Measurements from ENCODE around the gene BPIFA1. TPM values are rescaled to one million over a fixed set of nuclear protein-coding genes. Genes with fewer than 3 reads are reported as not detected.

Gene BPIFA1
- total RNA-seq, 1 experiment from 2014 or later, result not detected

DNA sequence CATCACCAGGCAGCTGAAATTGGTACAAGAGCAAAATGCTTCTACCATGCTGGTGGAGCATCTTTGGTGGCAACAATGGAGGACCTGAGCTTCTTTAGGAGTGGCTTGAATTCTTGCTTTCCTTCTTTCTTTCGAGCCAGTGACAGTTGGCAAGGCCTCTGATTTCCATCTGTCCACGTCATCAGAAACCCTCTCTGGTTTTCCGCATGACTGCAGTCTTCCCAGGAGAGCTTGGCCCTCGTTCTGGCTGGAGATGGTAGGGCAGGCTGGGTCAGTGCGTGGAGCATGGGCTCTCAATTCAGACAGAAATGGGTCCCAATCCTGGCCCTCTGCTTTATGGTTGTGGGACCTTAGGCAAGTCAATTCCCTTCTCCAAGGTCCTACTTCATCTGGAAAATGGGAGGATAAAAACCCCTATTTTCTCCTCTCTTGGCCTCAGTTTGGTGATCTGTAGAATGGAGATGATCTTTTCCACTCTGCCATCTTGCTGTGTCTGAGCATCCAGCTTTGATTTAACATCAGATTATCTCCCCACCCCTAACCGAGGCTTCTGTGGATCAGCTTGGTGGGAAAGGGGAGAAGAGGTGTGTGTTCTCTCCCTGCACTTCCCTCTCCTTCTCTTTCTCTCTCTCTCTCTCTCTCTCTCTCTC is 43.6 kb downstream of the BPIFA1 start:
- Histone ChIP-seq H3K27ac (ENCODE audit: low read length) (no peak overlapping the region), H2AFZ (ENCODE audit: low read length) (no peak overlapping the region), H3K9me2 (replicated peaks; ENCODE audit: low read length) (no peaks in the 10 kb centered on the region), H3K27me3 (ENCODE audit: low read length) (peaks cover 41% of the 10 kb centered on the region), H3K4me3 (ENCODE audit: low read length) (no peak overlapping the region), H3K36me3 (ENCODE audit: low read depth, low read length) (no peaks in the 10 kb centered on the region), H3K4me2 (ENCODE audit: low read length) (no peak overlapping the region), H3K9ac (ENCODE audit: low read length) (no peak overlapping the region), H3K4me1 (ENCODE audit: insufficient read depth, low read length) (peaks cover 6% of the 10 kb centered on the region; the same call in 1 of the 2 replicates), H3K9me3 (ENCODE audit: low read length) (no peaks in the 10 kb centered on the region), H3F3A (ENCODE audit: low read length, unreplicated experiment) (no peaks in the 10 kb centered on the region), H4K20me1 (ENCODE audit: low read length) (no peaks in the 10 kb centered on the region), H3K79me2 (ENCODE audit: low read length) (no peaks in the 10 kb centered on the region)
- DNase-seq, result no peak
- TF ChIP-seq, protein P1, sequence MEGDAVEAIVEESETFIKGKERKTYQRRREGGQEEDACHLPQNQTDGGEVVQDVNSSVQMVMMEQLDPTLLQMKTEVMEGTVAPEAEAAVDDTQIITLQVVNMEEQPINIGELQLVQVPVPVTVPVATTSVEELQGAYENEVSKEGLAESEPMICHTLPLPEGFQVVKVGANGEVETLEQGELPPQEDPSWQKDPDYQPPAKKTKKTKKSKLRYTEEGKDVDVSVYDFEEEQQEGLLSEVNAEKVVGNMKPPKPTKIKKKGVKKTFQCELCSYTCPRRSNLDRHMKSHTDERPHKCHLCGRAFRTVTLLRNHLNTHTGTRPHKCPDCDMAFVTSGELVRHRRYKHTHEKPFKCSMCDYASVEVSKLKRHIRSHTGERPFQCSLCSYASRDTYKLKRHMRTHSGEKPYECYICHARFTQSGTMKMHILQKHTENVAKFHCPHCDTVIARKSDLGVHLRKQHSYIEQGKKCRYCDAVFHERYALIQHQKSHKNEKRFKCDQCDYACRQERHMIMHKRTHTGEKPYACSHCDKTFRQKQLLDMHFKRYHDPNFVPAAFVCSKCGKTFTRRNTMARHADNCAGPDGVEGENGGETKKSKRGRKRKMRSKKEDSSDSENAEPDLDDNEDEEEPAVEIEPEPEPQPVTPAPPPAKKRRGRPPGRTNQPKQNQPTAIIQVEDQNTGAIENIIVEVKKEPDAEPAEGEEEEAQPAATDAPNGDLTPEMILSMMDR (conservative IDR thresholded peaks at IDR 0.05; ENCODE audit: low read depth, low read length), result no peak
- TF ChIP-seq EZH2 (IDR thresholded peaks at IDR 0.05; ENCODE audit: low read length, unreplicated experiment) (no peak), EZH2phosphoT487 (IDR thresholded peaks at IDR 0.05; ENCODE audit: borderline replicate concordance, low read length) (no peak)
- BruUV-seq (replicated peaks), result no TSS peak
- no peak for ATAC-seq
- intact Hi-C loops (cut with micrococcal nuclease), result no loop called here
- ChIA-PET CTCF (no interaction called here), POLR2A (ENCODE audit: unreplicated experiment) (no interaction called here)

GRCh38 chr20:33280000-33280680 is 44.3 kb downstream of the BPIFA1 start:
- ChIA-PET CTCF (no interaction called here), POLR2A (ENCODE audit: unreplicated experiment) (no interaction called here)
- TF ChIP-seq, protein P1 (conservative IDR thresholded peaks at IDR 0.05; ENCODE audit: low read depth, low read length), result no peak
- TF ChIP-seq EZH2 (IDR thresholded peaks at IDR 0.05; ENCODE audit: low read length, unreplicated experiment) (no peak), EZH2phosphoT487 (IDR thresholded peaks at IDR 0.05; ENCODE audit: borderline replicate concordance, low read length) (no peak)
- no peak overlapping the region for H3K9ac ChIP-seq (ENCODE audit: low read length)
- H3K9me3 ChIP-seq (ENCODE audit: low read length), result no peaks in the 10 kb centered on the region
- H3K36me3 ChIP-seq (ENCODE audit: low read depth, low read length), result no peaks in the 10 kb centered on the region
- H3K27me3 ChIP-seq (ENCODE audit: low read length), result peaks cover 42% of the 10 kb centered on the region
- no peak overlapping the region for H3K27ac ChIP-seq (ENCODE audit: low read length)
- H3K4me2 ChIP-seq (ENCODE audit: low read length), result no peak overlapping the region
- no peaks in the 10 kb centered on the region for H3K9me2 ChIP-seq (replicated peaks; ENCODE audit: low read length)
- BruUV-seq (replicated peaks), result no TSS peak
- no peak overlapping the region for H2AFZ ChIP-seq (ENCODE audit: low read length)
- DNase-seq (no peak), ATAC-seq (no peak)
- peaks cover 6% of the 10 kb centered on the region; the same call in 1 of the 2 replicates for H3K4me1 ChIP-seq (ENCODE audit: insufficient read depth, low read length)
- H3K79me2 ChIP-seq (ENCODE audit: low read length), result no peaks in the 10 kb centered on the region
- intact Hi-C loops (cut with micrococcal nuclease), result no loop called here
- H4K20me1 ChIP-seq (ENCODE audit: low read length), result no peaks in the 10 kb centered on the region
- no peaks in the 10 kb centered on the region for H3F3A ChIP-seq (ENCODE audit: low read length, unreplicated experiment)
- no peak overlapping the region for H3K4me3 ChIP-seq (ENCODE audit: low read length)

DNA sequence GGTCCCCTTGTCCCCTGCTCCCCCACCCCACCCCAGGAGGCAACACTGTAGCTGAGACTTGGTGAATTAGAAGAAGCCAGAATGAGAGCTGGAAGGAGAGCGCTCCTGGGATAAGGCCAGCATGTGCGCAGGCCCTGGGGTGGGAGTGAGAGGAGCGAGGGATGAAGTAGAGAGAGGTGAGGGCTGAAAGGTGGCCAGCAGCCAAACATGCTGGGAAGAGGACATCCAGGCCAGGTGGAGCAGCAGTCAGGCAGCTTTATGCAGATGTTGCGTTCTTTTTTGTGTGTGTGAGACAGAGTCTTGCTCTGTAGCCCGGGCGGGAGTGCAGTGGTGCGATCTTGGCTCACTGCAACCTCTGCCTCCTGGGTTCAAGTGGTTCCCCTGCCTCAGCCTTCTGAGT is 45.0 kb downstream of the BPIFA1 start:
- Histone ChIP-seq H2AFZ (ENCODE audit: low read length) (no peak overlapping the region), H3F3A (ENCODE audit: low read length, unreplicated experiment) (no peaks in the 10 kb centered on the region), H4K20me1 (ENCODE audit: low read length) (no peaks in the 10 kb centered on the region), H3K4me2 (ENCODE audit: low read length) (no peak overlapping the region), H3K9ac (ENCODE audit: low read length) (no peak overlapping the region), H3K36me3 (ENCODE audit: low read depth, low read length) (no peaks in the 10 kb centered on the region), H3K9me3 (ENCODE audit: low read length) (no peaks in the 10 kb centered on the region), H3K9me2 (replicated peaks; ENCODE audit: low read length) (no peaks in the 10 kb centered on the region), H3K4me3 (ENCODE audit: low read length) (no peak overlapping the region), H3K4me1 (ENCODE audit: insufficient read depth, low read length) (peaks cover 6% of the 10 kb centered on the region; the same call in 1 of the 2 replicates), H3K27me3 (ENCODE audit: low read length) (peaks cover 38% of the 10 kb centered on the region), H3K27ac (ENCODE audit: low read length) (no peak overlapping the region), H3K79me2 (ENCODE audit: low read length) (no peaks in the 10 kb centered on the region)
- DNase-seq (no peak), ATAC-seq (no peak)
- no TSS peak for BruUV-seq (replicated peaks)
- ChIA-PET CTCF (no interaction called here), POLR2A (ENCODE audit: unreplicated experiment) (no interaction called here)
- intact Hi-C loops (cut with micrococcal nuclease), result no loop called here
- no peak for TF ChIP-seq EZH2 (IDR thresholded peaks at IDR 0.05; ENCODE audit: low read length, unreplicated experiment)
- TF ChIP-seq, protein P1 (conservative IDR thresholded peaks at IDR 0.05; ENCODE audit: low read depth, low read length), result no peak

All from PC-3 (cell line).